ENCODE measurements around the gene HCN2.

DNA sequence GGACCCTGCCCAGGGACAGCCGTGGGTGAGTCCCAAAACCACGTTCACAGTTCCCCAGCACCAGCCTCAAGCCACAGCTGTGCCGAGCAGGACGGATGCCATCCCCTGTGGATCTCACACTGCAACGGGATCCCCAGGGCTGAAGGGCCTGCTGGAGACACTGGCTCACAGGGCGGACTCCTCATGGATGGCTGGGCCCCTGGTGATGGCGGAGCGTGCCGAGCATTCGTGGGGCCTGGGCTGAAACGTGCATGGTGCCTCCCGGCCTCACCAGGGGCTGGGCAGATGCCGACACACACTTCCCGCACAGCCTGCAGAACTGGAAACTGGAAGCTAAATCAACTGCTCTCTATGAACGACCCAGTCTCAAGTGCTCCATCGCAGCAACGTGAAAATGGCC is 63.7 kb downstream of the HCN2 start:
- TF ChIP-seq, protein P1, sequence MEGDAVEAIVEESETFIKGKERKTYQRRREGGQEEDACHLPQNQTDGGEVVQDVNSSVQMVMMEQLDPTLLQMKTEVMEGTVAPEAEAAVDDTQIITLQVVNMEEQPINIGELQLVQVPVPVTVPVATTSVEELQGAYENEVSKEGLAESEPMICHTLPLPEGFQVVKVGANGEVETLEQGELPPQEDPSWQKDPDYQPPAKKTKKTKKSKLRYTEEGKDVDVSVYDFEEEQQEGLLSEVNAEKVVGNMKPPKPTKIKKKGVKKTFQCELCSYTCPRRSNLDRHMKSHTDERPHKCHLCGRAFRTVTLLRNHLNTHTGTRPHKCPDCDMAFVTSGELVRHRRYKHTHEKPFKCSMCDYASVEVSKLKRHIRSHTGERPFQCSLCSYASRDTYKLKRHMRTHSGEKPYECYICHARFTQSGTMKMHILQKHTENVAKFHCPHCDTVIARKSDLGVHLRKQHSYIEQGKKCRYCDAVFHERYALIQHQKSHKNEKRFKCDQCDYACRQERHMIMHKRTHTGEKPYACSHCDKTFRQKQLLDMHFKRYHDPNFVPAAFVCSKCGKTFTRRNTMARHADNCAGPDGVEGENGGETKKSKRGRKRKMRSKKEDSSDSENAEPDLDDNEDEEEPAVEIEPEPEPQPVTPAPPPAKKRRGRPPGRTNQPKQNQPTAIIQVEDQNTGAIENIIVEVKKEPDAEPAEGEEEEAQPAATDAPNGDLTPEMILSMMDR (IDR thresholded peaks at IDR 0.05): no peak
- TF ChIP-seq EZH2 (IDR thresholded peaks at IDR 0.05) (no peak), EZH2phosphoT487 (IDR thresholded peaks at IDR 0.05) (no peak)

All from neural progenitor cell (in vitro differentiated cells).